GM23248 (cell line): ENCODE measurements around the gene SULT4A1.

Experiments
- EZH2 ChIP-seq: fragments of 200-600 bp; sonication (generic); IDR thresholded peaks from 2 replicates; pipeline ENCODE4 v1.6.1; 2018; ENCODE audit warnings: antibody characterized with exemption, mild to moderate bottlenecking; ENCODE audit not compliant: insufficient read depth, poor library complexity, severe bottlenecking
- EZH2phosphoT487 ChIP-seq: fragments of 200-600 bp; sonication (generic); IDR thresholded peaks from 2 replicates; pipeline ENCODE4 v1.6.1; 2018; ENCODE audit warnings: antibody characterized with exemption, moderate library complexity, mild to moderate bottlenecking, low read depth; ENCODE audit not compliant: insufficient read depth

- TF ChIP-seq EZH2 (no peak), EZH2phosphoT487 (no peak)
Observed at GRCh38 chr22:43828725-43828997, 33.7 kb downstream of the SULT4A1 start.
